Measurements from ENCODE around the gene DHX40. TPM values are rescaled to one million over a fixed set of nuclear protein-coding genes. Genes with fewer than 3 reads are reported as not detected.

DHX40 gene
- total and polyA plus RNA-seq, 2 of the 8 experiments (the other 6 are each of a cell fraction or from before 2014, with no cell fraction given) = 13.5 to 28.3 TPM

DNA sequence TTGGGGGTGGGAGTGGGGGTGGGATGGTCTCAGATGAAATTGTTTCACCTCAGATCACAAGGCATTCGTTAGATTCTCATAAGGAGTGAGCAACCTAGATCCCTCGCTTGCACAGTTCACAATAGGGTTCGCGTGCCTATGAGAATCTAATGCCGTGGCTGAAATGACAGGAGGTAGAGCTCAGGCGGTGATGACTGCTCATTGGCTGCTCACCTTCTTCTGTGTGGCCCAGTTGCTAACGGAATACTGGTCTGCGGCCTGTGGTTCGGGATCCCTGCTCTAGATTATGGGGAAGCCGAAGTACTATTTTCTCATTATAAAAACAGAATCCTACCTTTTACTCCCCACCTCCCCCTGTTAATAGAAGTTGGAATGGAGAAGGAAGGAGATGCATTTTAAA lies 73.1 kb downstream of the DHX40 start:
- H4K20me1 ChIP-seq (replicated peaks in 1 of 2; ENCODE audit: control insufficient read depth in 1 of 2, insufficient read depth in 2 of 2, low read length in 2 of 2) = peaks cover 5 to 12% of the 10 kb centered on the region in 2 experiments
- H4K5ac ChIP-seq (ENCODE audit: insufficient read length, low read depth, low read length) = no peak overlapping the region
- H3K23ac ChIP-seq (ENCODE audit: insufficient read length) = no peak overlapping the region
- H3K23me2 ChIP-seq (ENCODE audit: low read depth, low read length) = no peaks in the 10 kb centered on the region
- no peak overlapping the region for H2BK20ac ChIP-seq (ENCODE audit: low read length)
- H3K79me2 ChIP-seq (ENCODE audit: control insufficient read depth in 1 of 2, insufficient read depth in 2 of 2, low read length in 2 of 2) = peaks cover 4 to 95% of the 10 kb centered on the region in 2 experiments
- H3K9me3 ChIP-seq (ENCODE audit: insufficient read depth in 2 of 2, low read depth in 1 of 2, low read length in 1 of 2) = no peaks in the 10 kb centered on the region
- no peaks in the 10 kb centered on the region for H3K27me3 ChIP-seq (replicated peaks in 1 of 4; ENCODE audit: control insufficient read depth in 3 of 4, extremely low read depth in 1 of 4, insufficient read depth in 3 of 4, low read length in 3 of 4)
- H3K27ac ChIP-seq (ENCODE audit: low read depth, low read length) = no peak overlapping the region
- H2BK5ac ChIP-seq (ENCODE audit: low read depth, low read length) = no peak overlapping the region
- H4K8ac ChIP-seq (ENCODE audit: extremely low read depth, insufficient read depth, low read length) = no peak overlapping the region; the same call in 1 of the 2 replicates
- no peak overlapping the region for H3K14ac ChIP-seq (ENCODE audit: insufficient read length)
- H2AFZ ChIP-seq (ENCODE audit: low read length) = no peak overlapping the region
- ChIA-PET POLR2A (ENCODE audit: partially characterized antibody) (interaction anchor here (3.1 kb wide), 1 partner anchor 18 kb away, joined by 14 read pairs; the partner anchor contains the start of gene CLTC), CTCF (ENCODE audit: partially characterized antibody) (interaction anchor here (0.6 kb wide), 1 partner anchor 467 kb away, joined by 3 read pairs; no protein-coding TSS in a partner anchor)
- peaks cover 0 to 6% (median 4%) of the 10 kb centered on the region in 4 experiments; a peak in 5 of 7 replicates for H3K4me1 ChIP-seq (replicated peaks in 1 of 4; ENCODE audit: control insufficient read depth in 3 of 4, insufficient read depth in 4 of 4, low read length in 3 of 4)
- H3K79me1 ChIP-seq (ENCODE audit: low read depth, low read length) = no peaks in the 10 kb centered on the region
- no peak for DNase-seq (ENCODE audit: low read depth in 1 of 2, low spot score in 2 of 2)
- no peak for FAIRE-seq
- H3K18ac ChIP-seq (ENCODE audit: extremely low read depth, low read length) = no peak overlapping the region
- H2BK12ac ChIP-seq (ENCODE audit: low read depth, low read length) = no peak overlapping the region
- no peak overlapping the region for H3K56ac ChIP-seq (replicated peaks; ENCODE audit: insufficient read length, low read depth, low read length)
- H2BK15ac ChIP-seq (ENCODE audit: low read length) = no peak overlapping the region
- no peak overlapping the region for H3K9ac ChIP-seq (replicated peaks in 1 of 4; ENCODE audit: extremely low read depth in 1 of 4, low read depth in 3 of 4, low read length in 3 of 4)
- H3K4ac ChIP-seq (replicated peaks; ENCODE audit: insufficient read length, low read depth, low read length) = no peak overlapping the region
- no peak overlapping the region for H2BK120ac ChIP-seq (replicated peaks; ENCODE audit: low read depth, low read length)
- H2AK5ac ChIP-seq (ENCODE audit: low read depth, low read length) = no peak overlapping the region
- no peak overlapping the region for H4K91ac ChIP-seq (replicated peaks; ENCODE audit: insufficient read length, low read length)
- 79% methylated on average over 7 of the region's 10 CpGs; no CpG with 5 or more reads in 1 of the 2 experiments for WGBS, 2 experiments (ENCODE audit: extremely low coverage in 1 of 2, insufficient coverage in 1 of 2, insufficient read length in 1 of 2, insufficient replicate concordance in 2 of 2, low coverage in 1 of 2, low lambda C conversion rate in 2 of 2, missing lambda C conversion rate in 1 of 2)
- no peaks in the 10 kb centered on the region; a peak in 1 of 8 replicates for H3K36me3 ChIP-seq (ENCODE audit: control insufficient read depth in 2 of 4, insufficient read depth in 4 of 4, low read length in 3 of 4)
- no peak overlapping the region for H3K4me2 ChIP-seq (ENCODE audit: insufficient read depth in 1 of 2, low read depth in 2 of 2, low read length in 2 of 2)
- no peak overlapping the region for H3K4me3 ChIP-seq (ENCODE audit: extremely low read depth in 1 of 4, insufficient read depth in 2 of 4, low read depth in 3 of 4, low read length in 4 of 4)
- TF ChIP-seq YY1 (IDR thresholded peaks at IDR 0.05; ENCODE audit: low read depth, low read length) (no peak), CTBP2 (IDR thresholded peaks at IDR 0.05; ENCODE audit: borderline replicate concordance, insufficient read depth, insufficient read length, low read length) (no peak), POLR2A (IDR thresholded peaks at IDR 0.05; ENCODE audit: control extremely low read depth in 1 of 2, low read depth in 2 of 2, low read length in 2 of 2) (no peak), JUND (IDR thresholded peaks at IDR 0.05; ENCODE audit: low read length) (no peak), KDM4A (IDR thresholded peaks at IDR 0.05; ENCODE audit: low read depth, low read length, severe bottlenecking) (no peak), TBP (IDR thresholded peaks at IDR 0.05; ENCODE audit: low read depth, low read length) (no peak), CEBPB (IDR thresholded peaks at IDR 0.05; ENCODE audit: low read depth, low read length) (no peak), EGR1 (IDR thresholded peaks at IDR 0.05; ENCODE audit: borderline replicate concordance, low read depth, low read length) (no peak), POLR2AphosphoS5 (IDR thresholded peaks at IDR 0.05; ENCODE audit: low read depth, low read length) (no peak)
- TF ChIP-seq, protein P1, sequence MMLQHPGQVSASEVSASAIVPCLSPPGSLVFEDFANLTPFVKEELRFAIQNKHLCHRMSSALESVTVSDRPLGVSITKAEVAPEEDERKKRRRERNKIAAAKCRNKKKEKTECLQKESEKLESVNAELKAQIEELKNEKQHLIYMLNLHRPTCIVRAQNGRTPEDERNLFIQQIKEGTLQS (IDR thresholded peaks at IDR 0.05; ENCODE audit: insufficient read depth, low read depth, low read length) = no peak
